Activated naive CD4-positive, alpha-beta T cell (primary cell): Measurements from ENCODE around the gene SYNJ2BP.

ENCODE experiments used
- DNase-seq, 4 experiments: peaks; one replicate each; lab custom pipeline; 2025; lab: John Stamatoyannopoulos, UW

Gene SYNJ2BP

DNA sequence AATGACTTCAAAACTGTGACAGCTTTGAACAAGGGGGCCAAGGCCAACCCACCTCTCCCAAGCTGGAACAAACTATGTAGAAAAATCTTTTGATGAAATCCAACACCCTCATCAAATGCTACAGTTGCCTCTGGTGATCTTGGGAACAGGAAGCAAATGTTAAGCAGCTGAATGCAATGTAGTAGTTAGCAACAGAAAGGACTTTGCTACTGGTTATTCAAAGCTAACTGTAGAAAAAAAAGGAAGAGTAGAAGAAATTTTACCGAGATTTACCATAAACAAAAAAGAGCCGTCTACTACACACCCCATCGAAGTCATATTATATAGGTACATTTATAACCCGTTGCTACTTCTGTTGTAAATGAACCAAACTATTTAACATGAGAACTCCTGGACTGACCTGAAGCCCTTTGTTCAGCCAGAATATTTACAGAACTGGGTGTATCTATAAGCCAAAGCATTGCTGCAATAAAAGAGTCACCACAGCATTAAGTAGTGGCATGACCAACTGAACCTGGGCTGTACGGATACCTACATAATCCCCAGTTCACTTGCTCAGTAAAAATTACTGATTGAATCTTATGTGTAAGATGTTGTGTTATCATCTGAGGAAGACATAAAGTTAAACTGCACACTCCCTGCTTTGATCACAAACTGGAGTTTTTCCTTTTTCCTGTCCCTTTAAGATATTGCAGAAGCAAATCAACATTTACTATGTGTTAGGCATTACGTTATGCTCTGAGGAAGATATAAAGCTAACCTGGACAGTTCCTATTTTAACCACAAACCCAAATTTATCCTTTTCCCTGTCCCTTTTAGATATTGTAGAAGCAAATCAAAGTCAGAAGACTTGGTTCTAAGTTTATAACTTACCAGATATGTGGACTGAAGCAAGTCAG is 25.1 kb downstream of the SYNJ2BP start:
- DNase-seq = no peak

GRCh38 chr14:70382536-70382935 is 34.4 kb downstream of the SYNJ2BP start:
- DNase-seq = no peak

DNA sequence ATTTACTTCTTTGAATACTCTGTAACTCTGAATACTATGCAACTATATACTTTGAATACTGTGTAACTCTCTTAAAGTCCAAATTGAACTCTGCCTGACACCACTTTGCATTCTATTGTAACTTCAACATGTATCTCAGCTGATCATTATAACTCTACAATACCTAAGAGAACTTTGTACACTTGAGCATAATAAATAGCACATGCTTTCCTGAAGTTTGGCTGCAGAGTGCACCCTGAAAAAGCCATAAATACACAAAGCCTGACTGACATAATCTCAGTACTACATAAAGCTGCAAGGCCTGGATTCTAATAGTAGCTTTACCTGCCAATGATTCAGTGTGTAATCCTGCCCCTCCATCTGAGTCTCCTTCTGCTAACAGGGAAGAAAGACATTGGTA is 36.1 kb downstream of the SYNJ2BP start:
- DNase-seq = no peak

DNA sequence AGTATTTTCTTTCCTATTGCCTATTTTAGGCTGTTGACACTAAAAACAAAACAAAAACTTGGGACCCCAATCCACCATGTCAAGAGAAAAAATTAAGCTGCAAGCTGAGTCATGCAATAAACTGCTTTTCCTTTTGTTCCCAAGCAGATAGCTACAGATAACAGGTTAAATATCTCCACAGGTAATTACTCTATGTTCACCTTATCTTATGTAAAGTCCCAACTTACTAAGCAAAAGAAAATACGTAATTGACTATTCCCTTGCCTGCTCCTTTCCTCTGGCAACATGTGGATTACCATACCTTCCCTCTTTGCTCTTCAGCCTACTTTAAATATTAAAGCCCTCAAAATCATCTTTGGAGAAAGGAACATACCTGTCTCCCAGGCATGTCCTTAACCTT is 38.2 kb downstream of the SYNJ2BP start:
- no peak for DNase-seq
